HG03565 (cell line): ENCODE data around the gene PAQR5.
"Not testable (repeated sequence)": the region's sequence is repeated elsewhere in the genome, so short reads cannot be mapped to it uniquely, and the experiment has no call there.

ENCODE experiments used
- ATAC-seq: cut with Tn5 transposase; IDR thresholded peaks from one replicate; pipeline ENCODE4 v1.9.1; 2021; ENCODE audit warnings: mild to moderate bottlenecking, moderate library complexity; ENCODE audit not compliant: unreplicated experiment

Gene PAQR5, protein sequence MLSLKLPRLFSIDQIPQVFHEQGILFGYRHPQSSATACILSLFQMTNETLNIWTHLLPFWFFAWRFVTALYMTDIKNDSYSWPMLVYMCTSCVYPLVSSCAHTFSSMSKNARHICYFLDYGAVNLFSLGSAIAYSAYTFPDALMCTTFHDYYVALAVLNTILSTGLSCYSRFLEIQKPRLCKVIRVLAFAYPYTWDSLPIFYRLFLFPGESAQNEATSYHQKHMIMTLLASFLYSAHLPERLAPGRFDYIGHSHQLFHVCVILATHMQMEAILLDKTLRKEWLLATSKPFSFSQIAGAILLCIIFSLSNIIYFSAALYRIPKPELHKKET

DNA sequence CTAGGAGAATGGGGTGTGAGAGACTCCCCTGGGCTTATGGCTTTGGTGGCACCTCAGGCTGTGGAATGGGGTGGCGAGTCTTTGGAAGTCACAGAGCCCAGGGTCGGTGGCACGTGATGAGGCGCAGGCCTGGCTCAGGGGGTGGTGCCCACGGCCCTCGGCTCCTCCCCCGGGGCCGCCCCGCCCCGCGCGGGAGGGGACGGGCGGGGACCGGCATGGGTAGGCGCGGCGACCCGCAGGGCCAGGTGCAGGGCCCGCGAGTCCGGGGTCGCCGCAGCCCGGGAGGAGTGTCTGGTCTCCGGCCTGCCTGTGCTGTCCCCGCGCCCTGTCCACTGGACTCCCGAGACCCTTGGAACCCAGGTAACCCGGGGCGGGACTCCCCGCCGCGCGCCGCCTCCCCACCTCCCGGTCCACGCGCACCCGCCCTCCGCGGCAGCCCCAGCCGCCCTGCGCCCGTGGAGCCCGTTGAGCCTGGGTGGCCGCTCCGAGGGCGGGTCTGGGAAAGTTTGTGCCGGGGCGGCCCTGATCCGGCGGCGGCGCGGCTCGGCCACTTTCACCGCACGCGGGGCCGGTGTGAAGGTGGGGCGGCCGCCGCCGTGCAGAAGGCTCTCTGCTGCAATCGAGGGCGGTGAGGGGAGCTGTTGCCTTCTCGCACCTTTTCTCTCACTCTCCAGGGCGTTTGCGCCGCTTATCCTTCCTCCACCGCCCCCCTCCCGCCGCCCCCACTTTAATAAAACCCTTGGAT, at the start of gene PAQR5:
TSS of gene PAQR5 (plus strand) at position 216 of the 745 bp plus-strand sequence. CDS start 61,169 bp downstream, outside the sequence.
- no peak for ATAC-seq

DNA sequence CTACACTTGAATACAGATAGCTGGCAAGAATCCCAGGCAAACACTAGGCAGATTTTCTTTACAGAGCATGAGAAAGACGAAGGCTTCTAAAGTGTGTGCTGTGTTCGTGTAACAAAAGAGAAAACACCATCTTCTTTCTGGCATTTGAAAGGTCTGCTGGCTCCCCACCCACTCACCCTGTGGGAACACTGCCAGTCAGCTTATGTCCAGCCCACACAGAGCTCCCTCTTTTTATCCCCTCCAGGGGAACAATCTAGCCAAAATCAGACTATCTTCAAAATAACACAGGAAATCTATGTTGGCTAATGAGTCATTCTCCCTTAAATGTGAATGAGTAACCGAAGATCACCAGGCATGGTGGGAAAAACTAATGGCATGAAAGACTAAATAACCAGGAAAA, 45.6 kb upstream of the PAQR5 start:
- ATAC-seq, result no peak

DNA sequence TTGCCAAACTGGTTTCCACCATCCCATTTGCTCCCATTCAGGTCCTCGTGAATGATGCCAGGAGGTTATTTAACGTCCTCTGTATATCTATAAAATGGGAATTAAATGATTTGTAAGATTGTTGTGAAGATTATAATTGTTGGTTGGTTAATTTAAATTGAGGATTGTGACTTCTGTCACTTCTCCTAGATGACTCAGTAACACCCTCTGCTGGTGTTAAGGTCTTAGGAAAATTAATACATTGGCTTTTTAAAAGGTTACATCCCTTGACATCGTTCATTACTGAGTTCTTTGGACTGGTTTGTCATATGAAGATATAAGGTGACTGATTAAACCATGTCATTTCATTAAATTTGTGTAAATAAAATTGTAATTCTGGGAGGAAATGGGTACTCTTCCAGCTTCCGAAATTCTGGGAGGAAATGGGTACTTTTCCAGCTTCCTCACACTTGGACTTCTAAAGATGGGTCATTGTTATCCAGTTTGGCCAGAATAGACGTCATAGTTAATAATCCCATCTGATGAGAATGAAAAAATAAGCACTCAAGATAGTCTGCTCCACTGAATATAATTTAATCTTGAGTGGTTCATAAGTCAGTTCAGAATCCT, 33.3 kb upstream of the PAQR5 start:
- no peak for ATAC-seq

DNA sequence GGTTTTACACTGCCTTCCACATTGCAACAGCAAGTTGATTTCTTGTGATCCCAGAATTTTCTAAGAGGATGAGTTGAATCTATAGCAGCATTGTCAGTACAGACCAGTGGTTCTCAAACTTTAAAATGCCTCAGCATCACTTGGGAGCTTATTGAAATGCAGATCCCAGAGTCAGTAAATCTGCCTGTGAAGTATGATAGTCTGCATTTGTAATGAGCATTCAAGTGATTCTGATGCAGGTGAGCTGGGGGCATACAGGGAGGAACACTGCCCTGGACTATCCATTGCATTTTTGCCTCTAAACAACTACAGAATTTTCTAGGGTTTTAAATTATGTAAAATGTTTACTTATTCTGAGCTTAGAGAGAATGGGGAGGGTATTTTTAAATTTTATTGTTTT, 27.5 kb upstream of the PAQR5 start:
- ATAC-seq, result no peak

DNA sequence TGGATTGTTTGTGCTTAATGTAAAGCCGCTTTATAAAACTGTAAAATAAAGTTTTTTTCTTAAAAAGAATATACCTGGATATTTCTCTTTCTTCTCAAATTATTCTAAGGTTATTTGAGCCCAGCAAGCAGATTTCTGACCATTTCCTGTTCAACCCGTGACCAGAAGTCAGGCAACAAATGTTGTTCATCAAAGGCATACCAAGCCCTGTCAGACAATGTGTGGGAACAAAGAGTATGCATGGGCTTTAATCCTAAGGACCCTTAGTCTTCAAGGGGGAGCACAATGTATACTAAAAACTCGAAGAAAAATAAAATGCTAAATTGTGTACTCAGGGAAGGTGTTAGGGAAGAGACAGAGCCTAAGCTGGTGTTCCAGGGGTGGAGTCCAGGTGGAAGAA, 26.6 kb upstream of the PAQR5 start:
- ATAC-seq, result no peak

DNA sequence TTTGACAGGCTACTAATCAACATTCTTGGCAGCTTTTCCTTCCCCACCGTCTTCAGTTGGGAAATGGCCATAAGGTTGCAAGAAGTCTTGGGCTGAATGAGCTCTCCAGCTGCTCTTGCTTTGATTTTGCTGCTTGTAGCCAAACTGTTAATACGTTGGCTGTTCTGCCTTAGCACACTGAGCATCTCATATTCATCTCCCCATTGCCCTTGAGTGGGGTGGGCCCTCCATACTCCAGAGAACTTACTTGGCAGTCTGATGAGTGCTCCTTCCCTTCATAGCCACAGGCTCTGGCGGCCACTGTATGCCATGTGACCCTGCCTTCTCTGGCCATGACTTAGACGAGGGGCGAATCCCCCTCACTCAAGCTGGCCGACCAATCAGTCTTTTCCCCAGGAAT, 25.8 kb upstream of the PAQR5 start:
- ATAC-seq, result no peak

DNA sequence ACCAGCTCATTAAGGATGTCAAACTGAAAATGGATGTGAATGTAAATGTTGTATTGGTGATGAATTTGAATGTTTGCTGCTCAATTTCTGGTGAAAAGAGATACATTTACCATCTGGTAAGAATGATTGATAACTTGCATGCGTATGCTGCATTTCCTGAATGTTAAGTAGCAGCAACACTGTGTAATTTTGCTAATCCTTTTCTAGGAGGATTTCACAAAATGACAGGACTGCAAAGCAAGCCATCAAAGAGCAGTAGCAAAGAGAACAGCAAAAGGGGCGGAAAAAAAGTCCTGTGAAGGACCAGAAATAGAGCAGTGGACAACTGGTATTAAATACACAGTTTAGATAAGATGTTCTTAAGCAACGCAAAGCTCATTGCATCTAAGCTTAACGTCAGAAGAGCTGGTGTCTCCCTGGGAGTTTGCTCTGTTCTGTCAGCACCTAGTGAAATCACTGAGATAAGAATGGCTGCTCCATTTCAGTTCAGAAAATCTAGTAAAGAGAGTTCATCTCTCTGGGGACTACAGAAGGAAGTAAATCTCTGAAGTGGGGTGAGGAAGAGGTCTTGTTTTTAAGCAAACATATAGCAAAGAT, 23.5 kb upstream of the PAQR5 start:
- no peak for ATAC-seq

DNA sequence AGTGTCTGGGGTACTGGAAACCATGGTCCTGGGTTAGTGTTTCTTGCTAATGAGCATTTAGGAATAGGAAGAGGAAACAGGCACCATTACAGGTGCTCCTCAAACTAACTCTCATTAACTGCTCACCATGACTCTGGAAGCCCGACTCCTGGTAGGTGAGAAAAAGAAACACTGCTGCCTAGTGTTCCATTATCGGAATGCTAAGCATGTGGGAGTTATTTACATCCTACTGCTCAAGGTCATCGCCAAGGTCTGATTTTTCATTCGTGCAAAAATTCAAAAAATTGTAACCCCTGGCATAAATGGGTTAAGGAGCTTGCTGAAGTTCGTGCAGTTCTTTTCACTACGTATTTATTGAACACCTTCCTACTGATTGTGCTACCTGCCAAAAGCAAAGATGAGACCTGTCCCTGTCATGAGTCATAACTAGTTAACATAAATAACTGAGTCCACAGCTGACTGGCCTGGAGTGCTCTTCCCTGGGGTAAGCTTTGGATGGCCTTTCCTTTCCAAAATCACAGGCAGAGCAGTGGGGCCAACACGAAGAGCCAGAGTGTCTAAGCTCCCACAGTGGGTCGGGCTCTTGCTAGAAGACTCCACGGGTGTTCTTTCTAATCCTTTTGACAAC, 22.7 kb upstream of the PAQR5 start:
- ATAC-seq, result no peak

DNA sequence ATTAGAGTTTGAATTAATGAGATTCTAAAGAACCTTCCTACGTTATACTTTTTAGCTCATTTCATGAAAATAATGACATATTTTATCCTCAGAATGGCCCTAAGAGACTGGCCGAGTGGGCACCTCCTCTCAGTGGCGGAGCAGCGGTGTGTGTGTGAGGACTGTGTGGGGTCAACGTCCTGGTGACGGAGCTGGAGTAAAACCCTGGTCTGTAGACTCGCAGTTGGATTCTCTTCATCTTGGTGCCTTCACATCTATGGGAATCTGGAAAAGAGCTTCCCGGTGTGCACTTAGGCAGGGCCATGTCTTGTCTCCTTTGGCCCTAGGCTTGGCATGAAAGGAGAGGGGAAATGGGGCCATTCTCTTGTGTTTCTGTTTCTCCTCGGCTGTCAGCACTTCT, 21.4 kb upstream of the PAQR5 start:
- ATAC-seq, result no peak

DNA sequence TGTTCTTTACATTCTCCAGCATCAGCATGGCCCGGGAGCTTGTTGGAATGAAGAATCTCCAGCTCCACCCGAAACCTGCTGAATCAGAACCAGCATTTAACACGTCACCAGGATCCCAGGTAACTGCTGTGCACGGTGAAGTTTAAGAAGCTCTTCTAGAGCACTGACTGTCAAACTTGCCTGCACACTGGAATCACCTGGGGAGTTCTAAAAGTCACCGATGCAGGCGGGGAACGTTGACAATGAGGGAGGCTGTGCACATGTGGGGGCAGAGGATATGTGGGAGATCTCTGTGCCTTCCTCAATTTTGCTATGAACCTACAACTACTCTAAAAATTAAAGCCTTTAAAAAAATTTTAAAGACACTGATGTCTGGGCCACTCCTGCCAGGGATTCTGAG, 19.1 kb upstream of the PAQR5 start:
- no peak for ATAC-seq

DNA sequence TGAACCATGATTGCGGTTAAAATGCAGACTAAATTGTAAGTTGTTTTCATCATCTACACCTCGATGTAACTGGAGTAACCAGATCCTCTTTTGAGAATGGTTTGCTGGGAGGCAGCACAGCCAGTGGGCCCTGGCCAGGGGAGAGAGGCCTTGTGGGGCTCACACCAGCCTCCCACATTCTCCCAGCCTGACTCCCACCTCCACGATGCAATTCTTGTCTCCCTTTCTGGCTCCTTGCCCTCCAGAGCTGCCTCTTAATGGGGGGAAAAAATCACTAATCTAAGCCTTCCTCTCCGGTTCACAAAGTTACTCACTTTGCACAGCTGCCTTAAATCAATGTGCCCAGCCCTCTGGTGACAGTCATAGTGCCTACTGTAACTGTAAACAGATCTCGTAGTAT, 17.9 kb upstream of the PAQR5 start:
- no peak for ATAC-seq

DNA sequence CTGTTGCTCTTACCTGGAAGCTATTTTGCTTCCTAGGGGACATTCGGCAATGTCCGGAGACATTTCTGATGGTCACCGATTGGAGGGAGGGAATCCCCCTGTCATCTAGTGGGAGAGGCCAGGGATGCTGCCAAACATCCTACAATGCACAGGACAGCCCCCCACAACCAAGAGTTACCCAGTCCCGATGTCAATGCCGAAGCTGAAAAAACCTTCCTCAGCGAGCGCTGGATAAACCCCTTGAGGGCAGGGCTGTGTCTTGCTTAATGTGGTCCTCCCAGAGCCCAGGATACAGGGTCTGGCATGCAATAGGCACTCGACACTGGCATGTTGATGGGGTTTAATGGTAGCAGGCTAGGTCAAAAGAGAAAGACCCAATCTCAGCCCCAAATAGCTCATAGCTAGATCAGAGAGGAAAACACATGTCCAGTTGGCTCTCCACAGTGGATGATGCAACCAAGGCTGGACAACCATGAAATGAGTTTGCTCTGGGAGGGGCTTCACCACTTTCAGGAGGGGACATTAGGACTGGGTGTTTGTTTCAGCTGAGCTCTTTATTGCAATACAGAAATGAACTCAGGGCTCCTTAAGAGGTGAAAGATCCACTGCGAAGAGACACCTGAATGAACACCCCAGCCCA, 16.5 kb upstream of the PAQR5 start:
- no peak for ATAC-seq

DNA sequence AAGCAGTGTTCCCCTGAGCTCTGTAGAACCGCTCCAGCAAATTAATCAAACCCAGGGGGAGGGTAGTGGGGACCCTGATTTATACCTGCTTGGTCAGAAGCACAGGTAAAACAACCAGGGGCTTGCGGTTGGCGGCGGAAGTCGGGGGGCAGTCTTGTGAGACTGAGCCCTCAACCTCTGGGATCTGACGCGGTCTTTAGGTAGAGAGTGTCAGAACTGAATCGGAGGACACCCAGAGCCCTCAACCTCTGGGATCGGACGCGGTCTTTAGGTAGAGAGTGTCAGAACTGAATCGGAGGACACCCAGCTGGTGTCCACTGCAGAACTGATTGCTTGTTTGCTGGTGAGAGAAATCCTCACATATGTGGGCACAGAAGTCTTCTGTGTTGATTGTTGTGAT, 12.9 kb upstream of the PAQR5 start:
- no peak for ATAC-seq

DNA sequence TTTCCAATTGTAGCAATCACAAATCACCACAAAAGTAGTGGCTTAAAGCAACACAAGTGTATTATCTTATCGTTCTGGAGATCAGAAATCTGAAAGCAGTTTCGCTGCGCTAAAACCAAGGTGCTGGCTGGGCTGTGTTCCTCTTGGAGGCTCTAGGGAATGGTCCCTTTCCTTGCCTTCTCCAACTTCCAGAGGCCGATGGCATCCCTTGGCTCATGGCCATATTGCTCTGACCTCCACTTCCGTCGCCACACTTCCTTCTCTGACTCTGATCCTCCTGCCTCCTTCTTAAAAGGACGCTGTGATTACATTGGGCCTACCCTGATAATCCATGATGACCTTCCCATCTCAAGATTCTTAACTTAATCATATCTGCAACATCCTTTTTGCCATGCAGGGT, 10.7 kb upstream of the PAQR5 start:
- ATAC-seq, result no peak

DNA sequence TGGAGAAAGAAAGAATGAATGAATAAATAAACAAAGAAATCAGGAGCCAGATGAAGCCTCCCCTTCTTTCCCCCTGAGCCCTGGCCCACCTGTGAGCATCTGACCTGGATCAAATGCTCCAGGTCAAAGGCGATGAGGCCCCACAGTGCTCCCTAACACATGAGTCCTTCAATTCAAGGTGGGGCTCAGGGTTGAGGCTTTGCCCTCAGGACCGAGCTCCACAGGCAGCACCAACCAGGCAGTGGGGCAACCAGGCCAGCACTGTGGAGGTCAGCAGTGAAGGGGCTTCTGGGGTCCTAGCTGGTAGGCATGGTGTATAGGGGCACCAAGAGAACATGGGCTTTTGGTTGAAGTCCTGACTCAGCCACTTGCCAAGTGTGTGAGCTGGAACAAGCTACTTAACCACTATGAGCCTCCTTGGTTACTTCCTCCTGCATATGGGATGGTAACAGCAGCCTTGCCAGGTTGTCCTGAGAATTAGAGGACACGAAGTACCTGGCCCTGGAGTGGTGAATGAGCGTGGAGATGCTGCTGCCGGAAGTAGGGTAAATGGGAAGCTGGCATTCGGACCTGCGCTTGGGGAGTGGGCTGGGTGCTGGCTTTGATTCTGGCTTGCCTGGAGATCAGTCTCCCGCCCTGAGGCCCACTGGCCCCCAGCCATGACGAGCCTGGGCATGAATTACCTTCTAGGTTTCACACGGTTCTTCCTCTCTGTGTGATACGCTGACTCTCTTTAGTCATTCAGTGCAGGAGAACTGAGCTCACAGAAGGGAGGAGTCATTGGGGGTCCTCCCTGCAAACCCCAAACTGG, 10.0 kb upstream of the PAQR5 start:
- ATAC-seq, result no peak

DNA sequence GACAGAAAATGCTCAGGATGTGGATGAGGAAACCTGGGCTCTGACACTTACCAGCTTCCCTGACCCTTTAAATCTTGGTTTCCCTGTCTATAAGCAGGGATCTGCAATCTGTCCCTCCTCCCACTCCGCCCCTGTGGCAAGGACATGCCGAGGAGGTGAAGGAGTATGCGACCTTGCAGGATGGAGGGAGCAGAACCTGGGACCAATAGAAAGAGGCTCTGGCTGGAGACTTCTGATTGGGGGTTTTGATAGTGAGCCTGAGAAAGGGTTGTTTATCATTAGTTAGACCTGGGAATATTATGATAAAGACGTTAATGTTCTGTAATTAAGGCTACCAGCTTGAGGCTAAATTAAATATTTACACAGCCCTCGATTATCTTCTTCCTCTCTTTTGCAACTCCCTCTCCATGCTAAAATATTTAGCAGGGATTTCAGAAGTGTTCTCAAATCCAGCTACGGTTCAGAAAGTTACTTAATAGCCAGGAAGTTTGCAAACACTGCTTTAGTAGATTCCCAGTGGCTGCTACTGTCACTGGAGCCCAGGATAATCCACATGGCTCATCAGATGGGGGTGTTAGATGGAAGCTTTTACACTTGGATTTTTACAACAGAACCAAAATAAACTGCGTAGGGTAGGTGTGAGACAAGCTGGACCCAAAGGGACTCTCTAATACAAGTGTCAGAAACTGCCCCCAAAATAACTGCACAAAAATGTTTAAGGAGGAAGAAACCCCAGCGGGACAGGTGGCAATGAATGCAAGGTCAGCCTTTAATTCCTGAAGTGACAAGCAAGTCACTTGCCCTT, 9.2 kb upstream of the PAQR5 start:
- no peak for ATAC-seq

DNA sequence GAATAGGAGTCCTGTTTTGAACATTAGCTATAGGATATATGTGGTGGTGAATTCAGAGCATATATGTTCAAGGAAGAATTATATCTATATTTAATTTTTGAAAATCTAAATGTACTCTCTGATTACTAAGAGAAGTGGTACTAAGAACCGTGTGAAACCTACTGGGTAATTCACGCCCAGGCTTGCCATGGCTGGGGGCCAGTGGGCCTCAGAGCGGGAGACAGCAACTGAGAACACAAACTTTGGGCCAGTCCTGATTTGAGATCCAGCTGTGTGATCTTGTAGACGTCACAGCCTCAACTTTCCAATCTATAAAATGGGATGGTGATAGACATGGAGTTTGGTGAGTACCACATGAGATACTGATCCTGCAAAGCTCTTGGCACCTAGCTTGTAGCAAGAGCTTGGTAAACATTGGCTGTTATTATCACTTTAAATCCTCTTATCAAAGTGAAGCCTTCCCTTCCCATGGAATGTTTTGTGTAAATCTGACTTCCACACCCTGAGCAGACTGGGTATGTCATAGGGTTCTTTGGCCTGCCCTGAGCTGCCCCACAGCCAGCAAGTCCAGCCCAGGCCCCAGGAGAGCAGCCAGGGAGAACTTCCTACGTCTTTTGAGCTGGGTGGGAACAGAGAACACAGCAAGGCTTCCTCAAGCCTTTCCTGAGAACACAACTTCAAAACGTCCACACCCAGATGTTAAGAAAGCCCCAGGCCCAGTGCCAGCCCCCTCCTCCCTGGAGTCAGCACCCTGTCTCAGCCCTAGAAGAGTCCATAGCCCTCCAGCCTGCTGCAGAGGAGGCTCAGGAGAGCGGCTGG, 8.2 kb upstream of the PAQR5 start:
- no peak for ATAC-seq

DNA sequence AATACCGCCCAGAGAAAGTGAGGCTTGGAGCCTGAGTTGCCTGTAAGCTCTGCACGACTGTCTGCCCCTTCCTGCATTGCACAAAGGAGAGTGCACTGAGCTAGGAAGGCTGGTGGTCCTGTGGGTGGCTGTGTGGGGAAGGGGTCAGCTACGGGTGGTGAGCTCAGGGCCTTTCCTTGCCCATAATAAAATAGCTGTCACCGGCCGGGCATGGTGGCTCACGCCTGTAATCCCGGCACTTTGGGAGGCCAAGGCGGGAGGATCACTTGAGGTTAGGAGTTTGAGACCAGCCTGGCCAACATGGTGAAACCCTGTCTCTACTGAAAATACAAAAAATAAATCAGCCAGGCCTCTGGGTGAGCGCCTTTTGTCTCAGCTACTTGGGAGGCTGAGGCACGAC, 7.1 kb upstream of the PAQR5 start:
- not testable (repeated sequence) for ATAC-seq
